GM19455 (cell line): ENCODE measurements around the gene TSC2.
A peak's percentile ranks its signal among the peaks of the same experiment; 100 is the strongest.
"Not testable (repeated sequence)": the region's sequence is repeated elsewhere in the genome, so short reads cannot be mapped to it uniquely, and the experiment has no call there.

Experiments
- ATAC-seq: cut with Tn5 transposase; IDR thresholded peaks from one replicate; pipeline ENCODE4 v1.9.1; 2021; ENCODE audit not compliant: unreplicated experiment

The TSC2 gene

DNA sequence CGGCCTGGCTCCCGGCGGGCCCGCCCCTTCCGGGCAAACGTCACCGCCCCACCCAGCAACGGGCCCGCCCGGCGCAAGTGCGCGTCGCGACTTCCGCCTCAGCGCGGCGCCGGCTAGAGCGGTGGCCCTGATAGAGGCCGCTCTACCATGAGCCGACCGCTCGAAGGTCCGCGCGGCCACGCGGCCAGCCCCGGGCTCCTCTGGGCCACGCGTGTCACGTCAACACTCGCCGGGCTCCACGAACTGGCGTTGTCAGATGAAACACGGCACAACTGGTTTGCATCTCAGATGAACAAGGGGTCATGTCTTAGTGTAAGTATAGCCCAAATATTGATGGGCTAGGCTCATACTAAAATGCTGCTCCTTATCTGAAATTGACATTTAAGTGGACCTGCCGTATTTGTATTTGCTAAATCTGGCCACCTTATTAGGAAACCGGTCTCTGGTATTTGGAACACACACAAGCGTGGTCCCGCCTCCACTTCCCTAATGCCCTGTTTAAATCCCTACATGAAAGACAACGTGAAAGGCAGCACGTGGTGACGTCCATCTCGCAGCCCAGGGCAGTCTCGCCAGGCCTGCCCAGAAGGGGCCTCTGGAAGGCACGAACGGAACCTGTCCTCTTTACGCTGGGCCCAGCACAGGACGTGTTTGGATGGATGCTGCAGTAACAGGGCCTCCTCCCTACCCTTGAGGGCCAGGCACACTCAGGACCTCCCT lies 37.8 kb upstream of the TSC2 start, which contains the start of gene ZNF598:
Gene ZNF598 (minus strand): TSS at position 31 of the 720 bp plus-strand sequence.
- peak; percentile 76 for ATAC-seq

DNA sequence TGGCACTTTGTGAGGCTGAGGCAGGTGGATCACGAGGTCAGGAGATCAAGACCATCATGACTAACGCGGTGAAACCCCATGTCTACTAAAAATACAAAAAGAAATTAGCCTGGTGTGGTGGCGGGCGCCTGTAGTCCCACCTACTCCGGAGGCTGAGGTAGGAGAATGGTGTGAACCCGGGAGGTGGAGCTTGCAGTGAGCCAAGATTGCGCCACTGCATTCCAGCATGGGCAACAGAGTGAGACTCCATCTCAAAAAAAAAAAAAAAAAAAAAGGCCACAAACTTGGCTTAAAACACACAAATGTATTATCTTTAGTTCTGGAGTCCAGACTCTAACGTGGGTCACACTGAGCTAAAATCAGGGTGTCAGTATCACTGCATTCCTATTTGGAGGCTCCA lies 36.1 kb upstream of the TSC2 start:
- not testable (repeated sequence) for ATAC-seq

GRCh38 chr16:2013527-2013926 lies 34.3 kb upstream of the TSC2 start:
- no peak for ATAC-seq

GRCh38 chr16:2015117-2015946 lies 32.5 kb upstream of the TSC2 start:
- no peak for ATAC-seq

DNA sequence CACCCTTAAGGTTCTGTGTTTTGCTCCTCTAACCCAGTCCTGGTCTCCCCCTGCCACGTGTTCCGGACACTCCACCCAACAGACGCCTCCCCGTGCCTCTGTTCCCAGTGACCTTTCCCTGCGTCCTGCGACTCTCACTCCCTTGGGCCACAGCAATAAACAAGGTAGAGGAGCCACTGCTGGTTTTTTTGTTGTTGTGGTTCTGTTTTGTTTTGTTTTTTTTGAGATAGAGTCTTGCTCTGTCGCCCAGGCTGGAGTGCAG lies 31.9 kb upstream of the TSC2 start:
- no peak for ATAC-seq

- ATAC-seq, result no peak
Measured at GRCh38 chr16:2016407-2016922, 31.3 kb upstream of the TSC2 start.

DNA sequence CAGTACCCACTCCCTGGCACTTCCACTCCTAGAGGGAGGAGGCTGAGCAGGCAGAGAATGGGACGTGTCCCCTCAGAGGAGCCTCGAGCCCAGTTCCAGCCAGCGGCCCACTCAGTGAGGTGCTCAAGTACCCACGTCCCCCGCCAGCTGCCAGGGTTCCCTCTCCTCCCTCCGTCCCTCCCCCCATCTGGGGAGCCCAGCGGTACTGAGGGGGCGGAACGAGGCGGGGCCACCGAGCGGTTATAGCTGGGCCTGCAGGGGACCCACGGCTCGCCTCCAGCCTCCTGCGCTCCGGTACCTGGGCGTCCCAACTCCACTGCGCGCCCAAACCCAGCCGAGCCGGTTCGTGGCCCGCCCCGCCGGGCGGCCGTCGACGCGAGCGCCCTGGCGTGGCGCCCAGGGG lies 28.3 kb upstream of the TSC2 start, which contains the start of gene NPW:
Gene NPW (plus strand): TSS at position 268 of the 403 bp plus-strand sequence.
- no peak for ATAC-seq

DNA sequence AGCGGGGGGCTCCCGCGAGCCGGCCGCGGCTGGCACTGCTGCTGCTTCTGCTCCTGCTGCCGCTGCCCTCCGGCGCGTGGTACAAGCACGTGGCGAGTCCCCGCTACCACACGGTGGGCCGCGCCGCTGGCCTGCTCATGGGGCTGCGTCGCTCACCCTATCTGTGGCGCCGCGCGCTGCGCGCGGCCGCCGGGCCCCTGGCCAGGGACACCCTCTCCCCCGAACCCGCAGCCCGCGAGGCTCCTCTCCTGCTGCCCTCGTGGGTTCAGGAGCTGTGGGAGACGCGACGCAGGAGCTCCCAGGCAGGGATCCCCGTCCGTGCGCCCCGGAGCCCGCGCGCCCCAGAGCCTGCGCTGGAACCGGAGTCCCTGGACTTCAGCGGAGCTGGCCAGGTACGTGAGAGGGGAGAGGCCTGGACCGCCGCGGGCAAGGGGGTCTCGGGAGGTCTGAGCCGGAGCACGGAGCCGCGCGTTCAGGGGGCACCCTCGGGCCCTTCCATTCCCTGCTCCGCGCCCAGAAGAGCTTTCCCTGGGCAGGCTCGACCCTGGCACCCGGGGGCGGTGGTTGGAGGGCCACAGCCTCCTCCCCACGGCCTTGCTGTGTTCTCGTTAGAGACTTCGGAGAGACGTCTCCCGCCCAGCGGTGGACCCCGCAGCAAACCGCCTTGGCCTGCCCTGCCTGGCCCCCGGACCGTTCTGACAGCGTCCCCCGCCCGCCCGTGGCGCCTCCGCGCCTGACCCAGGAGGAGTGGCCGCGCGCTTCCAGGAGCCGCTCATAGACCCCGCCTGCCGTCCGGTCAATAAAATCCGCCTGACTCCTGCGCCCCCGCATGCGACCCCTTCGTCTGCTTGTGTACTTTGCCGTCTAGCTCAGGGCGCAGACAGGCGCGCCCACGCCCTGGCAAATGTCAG lies 27.6 kb upstream of the TSC2 start:
- ATAC-seq, result no peak

GRCh38 chr16:2022723-2023091 lies 25.1 kb upstream of the TSC2 start:
- peak; percentile 16 for ATAC-seq

- peak; percentile 83 for ATAC-seq
Measured at GRCh38 chr16:2023092-2024031, 24.4 kb upstream of the TSC2 start.

DNA sequence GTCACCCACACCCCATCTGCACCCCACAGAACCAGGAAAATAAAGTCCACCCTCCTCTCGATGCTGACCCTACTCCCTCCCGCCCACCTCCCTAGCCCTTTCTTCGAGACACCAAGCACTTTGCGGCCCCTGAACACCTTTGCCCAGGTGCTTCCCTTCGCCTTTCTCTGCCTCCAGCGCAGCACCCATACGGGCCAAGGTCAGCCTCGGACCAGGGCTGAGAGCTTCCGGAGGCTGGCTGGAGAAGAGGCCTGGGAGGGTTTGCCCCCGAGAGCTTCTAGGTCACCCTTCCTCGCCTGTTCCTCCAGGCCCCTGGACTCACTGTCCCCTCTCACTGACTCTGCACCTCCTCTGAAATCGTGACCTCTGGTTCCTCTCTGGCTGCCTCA lies 23.8 kb upstream of the TSC2 start:
- no peak for ATAC-seq

DNA sequence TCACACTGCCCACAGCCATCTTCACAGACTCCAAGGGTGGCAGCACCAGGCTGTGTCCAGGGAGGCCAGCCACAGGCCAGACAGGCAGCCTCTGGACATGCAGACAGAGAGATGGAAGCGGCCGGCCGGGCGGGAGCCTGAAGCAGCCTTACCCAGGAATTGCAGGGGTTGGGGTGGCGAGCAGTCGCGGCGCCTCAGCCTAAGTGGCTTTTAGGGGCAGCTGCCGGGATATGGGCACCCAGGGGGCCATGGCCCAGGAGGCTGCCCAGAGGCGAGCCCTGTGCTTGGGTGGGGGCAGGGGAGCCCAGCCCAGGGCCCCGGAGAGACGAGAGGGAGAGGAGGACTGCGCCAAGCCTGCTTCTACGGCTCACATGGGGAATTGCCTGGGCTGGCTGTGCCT lies 22.5 kb upstream of the TSC2 start:
- no peak for ATAC-seq

DNA sequence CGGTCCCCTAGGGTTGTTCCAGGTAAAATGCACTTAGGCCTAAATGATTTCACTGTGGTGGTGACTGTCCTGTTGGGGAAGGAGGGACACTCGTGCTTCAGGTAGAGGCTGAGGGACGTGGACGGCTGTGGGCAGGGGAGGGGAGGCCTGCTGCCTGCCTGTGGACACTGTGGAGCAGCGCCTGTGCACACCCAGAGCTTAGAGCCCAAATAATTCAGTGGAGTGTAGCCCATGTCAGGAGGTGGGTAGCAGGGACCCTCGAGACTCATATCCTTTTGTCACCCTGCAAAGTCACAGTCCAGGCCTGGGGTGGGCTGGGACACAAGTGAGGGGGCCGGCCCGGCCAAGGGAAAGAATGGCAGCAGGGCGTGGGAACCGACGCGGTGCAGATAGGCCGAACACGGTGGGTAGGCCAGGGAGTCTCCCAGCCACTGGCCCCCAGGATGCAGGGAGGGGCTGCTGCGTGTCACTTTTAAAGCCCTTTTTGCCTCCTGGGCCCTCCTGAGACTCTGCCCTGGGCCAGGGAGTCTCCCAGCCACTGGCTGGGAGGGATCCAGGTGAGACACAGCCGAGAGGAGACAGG lies 21.8 kb upstream of the TSC2 start:
- ATAC-seq, result no peak

- ATAC-seq, result no peak
Measured at GRCh38 chr16:2026461-2027023, 21.2 kb upstream of the TSC2 start, which contains the start of gene NHERF2. Gene NHERF2 (plus strand): TSS chr16:2026902. CDS start chr16:2027006, 104 bp downstream.

- no peak for ATAC-seq
Measured at GRCh38 chr16:2027024-2028010, 20.5 kb upstream of the TSC2 start.

DNA sequence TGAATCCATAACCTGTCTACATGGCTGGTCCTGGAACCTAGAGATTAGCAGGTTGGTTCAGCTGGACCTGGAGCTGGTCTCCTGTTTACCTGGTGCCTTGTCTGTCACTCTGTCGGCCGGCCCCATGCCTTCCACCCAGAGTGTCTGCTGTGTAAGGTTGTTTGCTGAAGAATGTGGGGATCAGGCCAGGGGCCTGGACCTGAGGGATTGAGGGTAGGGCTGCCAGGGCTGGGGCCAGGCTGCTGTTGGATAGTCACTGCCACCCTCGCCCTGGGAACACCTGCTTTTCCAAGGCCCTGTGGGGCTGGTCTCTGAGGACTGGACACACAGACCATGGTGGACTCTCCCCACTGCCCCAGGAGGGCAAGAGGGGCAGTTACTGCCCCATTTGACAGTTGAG lies 19.6 kb upstream of the TSC2 start:
- no peak for ATAC-seq

DNA sequence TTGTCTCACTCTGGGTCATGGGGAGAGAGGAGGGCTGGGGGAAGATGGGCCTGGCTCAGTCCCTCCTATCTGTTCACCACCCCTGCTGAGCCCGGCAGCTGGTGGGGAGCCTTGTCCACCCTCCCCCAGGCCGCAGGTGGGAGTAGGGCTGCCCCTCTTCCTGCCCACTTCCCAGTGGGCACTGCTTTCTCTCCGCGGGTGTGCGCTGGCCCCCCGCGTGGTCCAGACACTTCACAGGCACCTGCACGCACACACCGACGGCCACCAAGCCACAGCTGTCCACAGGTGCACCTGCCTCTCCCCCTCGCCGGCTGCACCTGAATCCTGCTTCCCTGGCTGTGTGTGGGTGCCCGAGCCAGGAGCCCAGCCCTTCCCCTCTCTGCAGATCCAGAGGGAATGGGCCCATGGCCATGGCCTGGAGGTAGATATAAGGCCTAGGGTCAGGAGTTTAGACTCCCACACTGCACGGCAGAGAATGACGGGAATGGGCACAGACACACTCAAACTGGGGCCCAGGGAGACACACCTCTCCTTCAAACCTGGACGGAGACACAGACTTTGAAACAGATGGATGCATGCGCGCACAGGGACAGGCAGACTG lies 19.1 kb upstream of the TSC2 start:
- no peak for ATAC-seq

DNA sequence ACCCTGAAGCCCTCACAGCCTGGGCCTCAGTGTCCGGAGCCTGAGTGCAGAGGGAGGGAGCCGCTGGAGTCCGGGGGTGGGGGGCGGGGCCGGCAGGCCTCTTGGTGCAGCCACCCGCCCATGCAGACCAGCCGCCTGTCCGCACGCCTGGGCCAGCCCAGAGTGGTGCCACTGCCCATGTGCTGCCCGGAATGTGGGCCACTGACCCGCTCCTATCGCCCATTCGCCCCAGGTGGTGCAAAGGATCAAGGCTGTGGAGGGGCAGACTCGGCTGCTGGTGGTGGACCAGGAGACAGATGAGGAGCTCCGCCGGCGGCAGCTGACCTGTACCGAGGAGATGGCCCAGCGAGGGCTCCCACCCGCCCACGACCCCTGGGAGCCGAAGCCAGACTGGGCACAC lies 18.4 kb upstream of the TSC2 start:
- ATAC-seq, result no peak
